Mucosa of stomach (tissue), 1 donor: ENCODE results near the gene SSPN.
A peak's percentile ranks its signal among the peaks of the same experiment; 100 is the strongest.

ENCODE experiments used
- H3K27me3 ChIP-seq: one replicate; pipeline ENCODE4 v1.7.0; 2013; ENCODE audit warnings: mild to moderate bottlenecking, low read length; ENCODE audit not compliant: control insufficient read depth, insufficient read depth
- H3K36me3 ChIP-seq: one replicate; pipeline ENCODE4 v1.7.0; 2013; ENCODE audit warnings: low read length; ENCODE audit not compliant: control insufficient read depth, insufficient read depth
- H3K4me1 ChIP-seq: one replicate; pipeline ENCODE4 v1.7.0; 2013; ENCODE audit warnings: mild to moderate bottlenecking, low read length; ENCODE audit not compliant: control insufficient read depth, insufficient read depth
- H3K4me3 ChIP-seq: one replicate; pipeline ENCODE4 v1.7.0; 2013; ENCODE audit warnings: low read length
- H3K9ac ChIP-seq: one replicate; pipeline ENCODE4 v1.7.0; 2013; ENCODE audit warnings: mild to moderate bottlenecking, low read length, moderate library complexity
- H3K9me3 ChIP-seq: one replicate; pipeline ENCODE4 v1.7.0; 2013; ENCODE audit warnings: mild to moderate bottlenecking, low read length, moderate library complexity; ENCODE audit not compliant: control insufficient read depth
- donor health status: Pancreatic carcinoma.

SSPN gene

DNA sequence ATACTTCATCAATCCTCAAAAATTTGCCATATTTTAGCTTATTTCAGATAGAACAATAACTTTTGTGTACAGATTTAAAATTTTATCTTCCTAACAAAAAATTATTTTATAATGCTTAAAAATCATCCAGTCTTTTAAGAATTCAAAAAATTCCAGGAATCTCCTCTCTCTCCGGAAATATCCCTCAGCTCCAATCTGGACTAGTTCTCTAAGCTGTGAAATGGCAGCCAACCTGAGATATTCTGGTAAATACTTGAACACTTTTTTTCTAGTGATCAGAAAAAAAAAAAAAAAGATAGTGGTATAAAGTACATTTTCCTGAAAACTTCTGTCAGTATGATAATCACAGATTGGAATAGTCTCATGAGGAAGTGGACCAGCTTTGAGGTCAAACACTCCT, 57.6 kb downstream of the SSPN start:
- Histone ChIP-seq H3K9ac (no peak overlapping the region), H3K9me3 (peaks cover 5% of the 10 kb centered on the region), H3K4me1 (no peaks in the 10 kb centered on the region), H3K27me3 (no peaks in the 10 kb centered on the region), H3K4me3 (no peak overlapping the region), H3K36me3 (no peaks in the 10 kb centered on the region)

DNA sequence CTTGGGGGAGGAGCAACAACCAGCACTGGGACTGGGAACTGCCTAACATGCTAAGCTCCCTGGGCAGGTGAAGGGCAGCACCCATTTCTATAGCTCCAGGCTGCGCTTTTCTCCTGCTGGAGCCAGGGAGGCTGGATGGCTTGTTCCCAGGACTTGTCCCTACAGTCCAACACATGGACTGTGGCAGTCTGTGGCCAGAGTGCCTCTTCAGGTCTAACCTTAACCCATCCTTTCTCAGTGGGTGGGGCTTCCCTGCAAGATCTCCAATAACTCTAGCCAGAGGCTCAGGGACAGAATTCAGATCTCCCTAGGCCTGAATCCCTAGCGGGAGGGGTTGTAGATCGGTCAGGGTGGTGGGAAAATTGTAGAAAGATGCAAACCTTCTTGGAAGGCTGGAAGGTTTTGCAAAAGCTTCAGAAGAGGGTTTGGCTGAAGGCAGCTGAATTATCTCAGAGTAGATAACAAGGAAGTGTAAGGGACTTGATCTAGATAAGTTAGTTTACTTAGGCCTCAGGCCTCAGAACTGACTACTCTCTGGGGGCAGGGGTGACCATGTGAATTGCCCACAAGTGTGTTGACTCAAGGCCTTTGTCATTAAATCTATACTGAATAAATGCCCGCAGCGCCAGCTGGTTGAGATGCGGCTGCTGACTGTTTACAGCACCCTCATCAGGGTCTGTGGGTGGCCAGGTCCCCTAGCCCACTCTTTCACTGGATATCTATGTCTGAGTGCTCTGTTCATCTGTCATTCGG, 60.7 kb downstream of the SSPN start:
- no peaks in the 10 kb centered on the region for H3K27me3 ChIP-seq
- H3K9ac ChIP-seq, result no peak overlapping the region
- no peaks in the 10 kb centered on the region for H3K4me1 ChIP-seq
- H3K4me3 ChIP-seq, result no peak overlapping the region
- peaks cover 5% of the 10 kb centered on the region for H3K9me3 ChIP-seq
- no peaks in the 10 kb centered on the region for H3K36me3 ChIP-seq

DNA sequence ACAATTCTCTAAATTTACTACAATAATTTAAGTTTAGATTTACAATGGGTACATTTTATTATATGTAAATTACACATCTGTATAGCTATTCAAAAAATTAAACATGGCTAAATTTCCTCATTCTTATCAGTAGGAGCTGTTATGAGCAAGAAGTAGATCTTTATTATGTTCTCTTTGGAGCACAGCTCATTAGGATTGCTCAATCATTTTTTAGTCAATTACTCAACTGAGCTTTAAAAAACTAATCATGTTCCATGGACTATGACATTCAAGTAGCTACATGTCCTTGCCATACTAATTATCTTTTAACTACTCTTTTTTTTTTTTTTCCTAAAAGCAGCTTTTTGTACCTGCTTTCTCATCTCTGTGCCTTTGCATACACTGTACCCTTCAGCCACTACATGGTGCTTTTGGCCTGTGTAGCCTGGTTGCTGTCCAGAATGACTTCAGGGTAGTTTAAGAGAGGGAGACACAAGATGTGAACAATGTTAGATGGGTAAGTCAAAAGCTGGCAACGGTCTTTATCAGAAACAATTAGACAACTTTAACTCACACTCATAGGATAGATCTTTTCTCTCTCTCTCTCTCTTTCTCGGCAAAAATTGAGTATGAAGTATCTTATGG, 69.0 kb downstream of the SSPN start:
- Histone ChIP-seq H3K4me3 (no peak overlapping the region), H3K4me1 (peaks cover 26% of the 10 kb centered on the region), H3K27me3 (no peaks in the 10 kb centered on the region), H3K36me3 (no peaks in the 10 kb centered on the region), H3K9me3 (no peaks in the 10 kb centered on the region), H3K9ac (no peak overlapping the region)

DNA sequence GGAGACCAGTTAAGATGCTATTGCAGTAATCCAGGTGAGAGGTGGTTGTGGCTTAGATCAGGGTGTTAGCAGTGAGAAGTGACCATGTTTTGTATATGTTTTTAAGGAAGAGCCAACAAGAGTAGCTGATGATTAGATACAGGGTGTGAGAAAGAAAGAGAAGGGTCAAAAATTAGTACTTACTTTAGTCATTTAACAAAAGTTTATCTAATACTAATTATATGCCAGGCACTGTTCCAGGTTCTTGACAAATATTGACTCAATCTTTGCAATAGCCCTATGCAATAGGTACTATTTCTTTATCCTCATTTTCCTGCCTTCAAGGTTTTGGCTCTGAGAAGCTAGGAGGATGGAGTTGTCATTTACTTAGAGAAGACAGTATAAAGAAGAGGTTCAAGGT, 70.2 kb downstream of the SSPN start:
- Histone ChIP-seq H3K9ac (no peak overlapping the region), H3K36me3 (no peaks in the 10 kb centered on the region), H3K27me3 (no peaks in the 10 kb centered on the region), H3K9me3 (no peaks in the 10 kb centered on the region), H3K4me3 (no peak overlapping the region), H3K4me1 (peaks cover 26% of the 10 kb centered on the region)

DNA sequence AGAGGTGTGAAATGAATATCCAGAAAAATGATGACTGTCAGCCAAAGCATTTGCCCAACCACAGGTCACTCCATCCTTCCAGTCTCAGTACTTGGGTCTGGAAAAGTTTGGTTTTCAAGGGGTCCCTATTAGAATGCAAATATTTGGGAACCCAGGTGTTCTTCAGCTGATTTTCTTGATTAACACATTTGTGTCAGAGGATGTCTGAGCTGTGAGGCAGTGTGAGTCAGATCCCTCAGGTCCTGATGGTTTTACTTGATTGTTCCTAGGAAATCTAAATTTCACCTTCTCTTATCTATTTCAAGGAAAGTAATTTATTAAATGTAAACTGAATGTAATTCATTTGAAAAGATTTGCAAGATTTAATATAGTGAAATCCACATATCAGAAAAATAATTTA, 71.5 kb downstream of the SSPN start:
- no peaks in the 10 kb centered on the region for H3K36me3 ChIP-seq
- no peaks in the 10 kb centered on the region for H3K27me3 ChIP-seq
- peaks cover 38% of the 10 kb centered on the region for H3K4me1 ChIP-seq
- H3K4me3 ChIP-seq, result no peak overlapping the region
- no peaks in the 10 kb centered on the region for H3K9me3 ChIP-seq
- no peak overlapping the region for H3K9ac ChIP-seq

DNA sequence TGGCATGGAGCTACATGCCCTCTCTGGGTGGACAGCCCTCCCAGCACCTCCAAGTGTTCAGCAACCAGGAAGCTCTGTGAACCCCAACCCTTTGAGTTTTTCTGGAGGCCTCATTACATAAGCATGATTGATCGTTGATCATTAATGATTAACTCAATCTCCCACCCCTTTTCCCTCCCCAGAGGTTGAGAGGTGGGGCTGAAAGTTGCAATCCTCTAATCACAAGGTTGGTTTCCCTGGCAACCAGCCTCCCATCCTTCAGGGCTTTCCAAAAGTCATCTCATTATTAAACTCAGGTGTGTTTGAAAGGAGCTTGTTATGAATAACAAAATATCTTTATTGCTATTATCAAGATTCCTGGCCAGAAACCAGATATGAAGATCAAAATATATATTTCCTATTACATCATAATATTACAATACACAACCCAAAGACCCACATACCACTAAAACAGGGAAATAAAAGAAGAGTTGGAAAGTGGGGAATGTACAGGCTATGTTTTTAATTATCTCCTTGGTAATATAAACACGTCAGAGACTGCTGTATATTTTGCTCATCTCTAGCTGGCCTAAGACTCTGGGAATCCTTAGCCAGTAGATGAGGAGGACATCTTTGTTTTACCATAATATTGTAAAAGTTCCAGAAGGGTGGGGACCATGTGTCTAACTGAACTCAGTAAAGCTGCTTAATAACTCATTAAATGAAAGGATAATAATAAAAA, 73.6 kb downstream of the SSPN start:
- peaks cover 58% of the 10 kb centered on the region for H3K4me1 ChIP-seq
- no peak overlapping the region for H3K9ac ChIP-seq
- H3K27me3 ChIP-seq, result no peaks in the 10 kb centered on the region
- H3K36me3 ChIP-seq, result no peaks in the 10 kb centered on the region
- no peaks in the 10 kb centered on the region for H3K9me3 ChIP-seq
- H3K4me3 ChIP-seq, result no peak overlapping the region

DNA sequence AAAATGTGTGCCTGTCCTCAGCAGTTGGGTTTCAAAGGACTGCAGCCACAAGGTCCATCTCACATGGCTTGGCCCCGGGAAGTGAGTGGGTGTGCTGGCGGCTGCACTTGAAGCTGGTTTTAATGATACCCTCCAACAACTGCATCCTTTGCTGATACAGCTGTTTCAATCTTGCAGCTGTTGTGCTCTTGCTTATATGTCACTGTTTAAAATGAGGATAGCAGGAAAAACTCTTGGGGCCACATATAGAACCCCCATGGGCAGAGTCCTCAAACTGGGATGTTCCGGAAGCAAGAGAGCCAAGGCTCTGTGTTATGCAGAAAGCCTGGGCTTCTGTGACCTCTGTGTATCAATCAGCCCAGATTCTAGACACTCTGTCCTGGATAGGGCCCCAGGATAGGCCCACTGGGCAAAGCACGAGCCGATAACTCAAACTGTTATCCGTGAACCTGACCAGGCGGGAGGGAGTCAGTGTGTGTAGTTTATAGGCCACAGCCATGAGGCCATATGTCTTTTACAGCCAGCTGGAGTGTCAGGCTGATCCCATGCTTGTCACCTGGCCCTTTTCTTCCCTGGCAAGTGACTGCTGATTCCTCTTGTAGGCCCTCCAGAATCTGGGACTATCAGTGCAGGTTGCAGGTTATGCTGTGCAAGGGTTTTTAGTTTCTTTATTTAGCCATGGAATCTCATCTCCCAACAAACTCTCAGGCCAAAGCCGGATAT, 74.3 kb downstream of the SSPN start:
- H3K36me3 ChIP-seq, result no peaks in the 10 kb centered on the region
- H3K4me3 ChIP-seq, result no peak overlapping the region
- H3K9me3 ChIP-seq, result no peaks in the 10 kb centered on the region
- H3K9ac ChIP-seq, result no peak overlapping the region
- H3K27me3 ChIP-seq, result no peaks in the 10 kb centered on the region
- H3K4me1 ChIP-seq, result peaks cover 65% of the 10 kb centered on the region

DNA sequence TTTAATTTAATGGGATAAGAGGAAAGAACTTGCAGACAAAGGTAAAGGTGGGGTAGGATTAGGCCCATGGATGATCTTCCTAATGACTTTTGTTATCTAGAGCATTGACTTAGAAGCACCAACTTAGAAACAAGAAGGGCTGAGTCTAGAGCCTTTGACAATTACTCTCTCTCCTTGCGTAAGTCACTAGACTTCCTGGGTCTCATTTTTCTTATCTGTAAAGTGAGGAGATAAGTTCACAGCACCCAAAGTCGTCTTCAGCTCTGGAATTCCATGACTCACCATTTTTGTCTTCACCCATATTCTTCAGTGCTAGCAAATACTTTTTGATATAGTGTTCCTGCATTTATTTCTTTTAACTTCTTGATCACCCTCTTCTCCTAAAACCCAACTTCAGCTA, 75.7 kb downstream of the SSPN start:
- Histone ChIP-seq H3K4me3 (no peak overlapping the region), H3K9ac (no peak overlapping the region), H3K9me3 (no peaks in the 10 kb centered on the region), H3K36me3 (no peaks in the 10 kb centered on the region), H3K27me3 (no peaks in the 10 kb centered on the region), H3K4me1 (peaks cover 65% of the 10 kb centered on the region)

DNA sequence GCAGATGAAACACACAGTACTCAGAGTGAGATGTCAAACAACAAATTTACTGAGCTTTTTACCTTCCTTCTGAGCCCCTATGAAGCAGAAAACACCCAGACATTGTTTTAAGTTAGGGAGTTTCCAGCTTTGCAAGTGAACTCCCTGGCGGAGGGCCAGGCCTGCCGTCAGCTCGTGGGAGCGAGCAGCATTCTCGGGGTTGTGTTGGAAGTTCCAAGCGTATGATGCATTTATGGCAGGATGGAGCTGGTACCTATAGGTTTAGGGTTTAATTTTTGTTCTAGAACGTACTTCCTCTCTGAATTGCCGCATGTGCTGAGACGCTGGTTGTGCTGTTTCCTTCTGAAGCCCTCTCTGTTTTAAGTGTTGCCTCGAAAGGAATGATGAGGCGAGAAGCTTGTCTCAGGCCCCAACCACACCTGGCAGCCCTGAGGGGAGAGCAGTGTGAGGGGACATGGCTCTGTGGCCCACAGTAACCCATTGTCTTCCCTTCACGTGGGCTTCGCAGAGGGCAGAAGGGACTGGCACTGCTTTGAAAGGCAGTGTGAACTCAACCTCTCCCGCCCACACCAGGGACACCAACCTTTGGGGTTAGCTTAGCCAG, 76.6 kb downstream of the SSPN start:
- Histone ChIP-seq H3K4me3 (no peak overlapping the region), H3K27me3 (no peaks in the 10 kb centered on the region), H3K36me3 (no peaks in the 10 kb centered on the region), H3K9ac (no peak overlapping the region), H3K4me1 (peaks cover 63% of the 10 kb centered on the region), H3K9me3 (no peaks in the 10 kb centered on the region)

DNA sequence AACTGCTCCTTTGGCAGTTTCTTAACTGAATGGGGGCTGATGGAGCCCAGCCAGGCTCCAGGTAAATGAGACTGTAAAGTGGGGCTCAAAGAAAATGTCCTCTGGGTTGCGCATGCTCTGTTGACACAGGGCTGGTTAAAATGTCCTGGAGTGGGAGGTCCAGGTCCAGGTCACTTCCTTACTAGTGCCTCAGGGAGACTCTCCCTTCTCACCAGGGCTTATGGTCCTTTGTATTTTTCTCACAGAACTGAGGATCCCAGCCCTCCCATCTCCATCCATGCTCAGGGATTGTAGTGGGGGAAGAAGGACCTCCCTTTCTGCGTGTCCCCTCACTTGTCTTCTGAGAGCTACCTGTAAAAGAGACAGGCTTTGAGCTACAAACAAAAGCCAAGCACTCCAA, 77.5 kb downstream of the SSPN start:
- no peaks in the 10 kb centered on the region for H3K27me3 ChIP-seq
- H3K4me3 ChIP-seq, result no peak overlapping the region
- no peak overlapping the region for H3K9ac ChIP-seq
- H3K4me1 ChIP-seq, result peaks cover 63% of the 10 kb centered on the region
- no peaks in the 10 kb centered on the region for H3K9me3 ChIP-seq
- no peaks in the 10 kb centered on the region for H3K36me3 ChIP-seq

DNA sequence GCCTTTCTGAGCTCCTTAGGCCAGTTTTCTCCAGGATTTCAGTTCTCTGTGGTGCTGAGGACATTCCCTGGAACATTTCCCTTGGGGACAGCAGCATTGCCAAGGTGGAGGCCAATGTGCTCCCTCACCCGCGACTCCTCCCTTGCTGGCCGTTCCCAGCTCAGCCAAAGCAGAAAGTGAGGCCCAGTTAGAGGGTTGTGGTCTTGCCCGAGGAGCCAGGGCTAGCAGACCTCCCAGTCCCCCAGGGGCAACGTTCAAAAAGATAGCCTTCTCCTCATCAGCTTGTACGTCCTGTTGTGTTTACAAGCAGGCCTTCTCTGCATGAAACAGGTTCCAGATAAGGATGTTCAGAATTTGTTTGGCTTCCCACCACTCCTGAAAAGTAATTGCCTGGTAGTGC, 78.4 kb downstream of the SSPN start:
- H3K9me3 ChIP-seq, result no peaks in the 10 kb centered on the region
- H3K4me1 ChIP-seq, result peaks cover 64% of the 10 kb centered on the region
- H3K4me3 ChIP-seq, result no peak overlapping the region
- H3K27me3 ChIP-seq, result no peaks in the 10 kb centered on the region
- H3K36me3 ChIP-seq, result no peaks in the 10 kb centered on the region
- H3K9ac ChIP-seq, result peak overlapping the region; percentile 10
